GM21381 (cell line): ENCODE results near the gene DOCK11.
A peak's percentile ranks its signal among the peaks of the same experiment; 100 is the strongest.
"Not testable (repeated sequence)": the region's sequence is repeated elsewhere in the genome, so short reads cannot be mapped to it uniquely, and the experiment has no call there.

Experiments
- ATAC-seq: cut with Tn5 transposase; IDR thresholded peaks from one replicate; pipeline ENCODE4 v1.9.1; 2021; ENCODE audit warnings: mild to moderate bottlenecking, moderate library complexity; ENCODE audit not compliant: unreplicated experiment

Gene DOCK11

DNA sequence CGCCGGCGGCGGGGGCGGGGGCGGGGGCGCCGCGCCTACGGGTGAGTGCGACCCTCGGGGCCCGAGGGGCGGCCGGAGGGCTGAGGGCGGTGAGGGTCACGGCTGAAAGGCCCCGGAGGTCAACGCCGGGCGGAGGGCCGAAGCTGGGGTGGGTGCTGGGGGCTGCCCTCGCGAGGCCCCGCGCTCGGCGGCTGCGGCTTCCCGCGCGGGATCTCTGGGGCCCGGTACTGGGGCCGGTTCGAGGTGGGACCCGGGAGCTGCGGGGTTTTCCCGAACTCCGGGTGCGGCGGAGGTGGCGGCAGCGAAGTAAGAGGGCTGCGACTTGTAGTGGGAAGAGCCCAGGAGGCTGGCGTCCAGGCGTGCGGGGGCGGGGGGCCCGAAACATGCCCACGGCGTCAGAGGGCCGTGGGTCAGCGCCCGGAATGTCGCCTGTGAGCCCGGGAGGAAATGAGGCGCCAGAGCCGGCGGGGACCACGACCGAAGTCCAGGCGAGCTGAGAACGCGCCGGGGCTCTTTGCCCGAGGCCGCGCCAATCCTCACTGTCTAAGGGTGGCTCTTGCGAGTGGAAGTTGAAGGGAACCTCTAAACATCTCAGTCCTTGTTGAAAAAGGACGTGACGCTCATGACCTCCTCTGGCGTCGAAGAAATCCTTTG lies 232.2 kb downstream of the DOCK11 start:
- ATAC-seq = peak; percentile 11

DNA sequence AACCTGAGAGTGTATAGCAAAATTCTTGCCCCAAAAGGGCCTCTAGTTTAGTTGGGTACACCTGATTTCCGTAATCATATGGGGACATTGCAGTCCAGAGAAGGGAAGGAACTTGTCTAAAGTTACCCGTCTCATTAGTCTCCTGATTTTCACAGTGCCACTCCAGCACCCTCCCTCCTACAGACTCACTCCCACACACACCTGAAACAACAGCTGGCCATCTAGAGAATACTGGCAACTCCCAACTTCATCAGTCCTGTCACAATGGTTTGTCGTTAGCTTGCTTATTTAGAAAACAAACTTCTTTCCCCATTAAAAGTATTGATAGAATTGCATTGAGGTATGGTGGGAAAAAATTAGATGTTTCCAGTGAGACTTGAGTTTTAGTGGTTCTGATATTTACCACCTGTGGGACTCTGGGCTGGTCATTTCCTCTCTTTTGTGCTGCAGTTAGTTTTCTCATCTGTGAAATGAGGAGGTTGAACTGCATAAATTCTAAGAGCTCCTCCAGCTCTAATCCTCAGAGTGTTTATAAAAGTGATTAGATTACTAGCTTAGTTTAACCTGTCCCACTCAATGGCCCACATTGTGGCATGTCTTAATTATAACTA lies 233.5 kb downstream of the DOCK11 start:
- no peak for ATAC-seq

DNA sequence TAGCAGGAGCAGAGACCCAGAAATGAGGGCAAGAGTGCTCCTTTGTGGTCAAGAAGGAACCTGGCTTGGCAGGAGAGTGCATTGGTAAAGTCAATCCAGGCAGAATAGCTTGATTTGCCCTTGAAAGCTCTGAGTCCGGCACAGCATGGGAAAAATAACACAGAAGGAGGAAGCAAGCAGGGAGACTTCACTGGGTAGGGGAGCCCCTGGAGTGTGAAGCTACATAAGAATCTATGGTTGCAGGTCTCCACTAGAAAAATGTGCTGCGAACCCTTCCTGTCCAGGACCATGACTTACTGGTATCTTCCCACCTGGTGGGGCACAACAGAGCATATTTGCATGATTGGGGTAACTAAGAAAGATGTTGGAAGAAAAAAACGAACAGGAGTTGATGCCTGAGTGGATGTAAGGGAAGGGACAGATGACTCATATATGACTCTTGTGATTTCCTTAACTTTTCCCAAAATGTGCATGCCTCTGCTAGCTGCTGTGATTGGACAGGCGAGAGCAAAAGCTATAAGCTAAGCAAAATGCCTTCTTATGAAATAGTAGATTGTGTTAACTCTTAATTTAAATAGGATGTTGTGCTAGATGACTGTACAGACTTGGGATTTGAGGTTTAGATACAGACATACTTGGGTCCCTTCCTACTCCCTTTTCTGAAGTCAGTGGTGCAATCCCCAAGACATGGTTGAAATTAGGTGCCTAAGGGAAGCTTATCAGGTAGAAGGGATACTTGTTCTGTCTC lies 235.1 kb downstream of the DOCK11 start:
- ATAC-seq = no peak

DNA sequence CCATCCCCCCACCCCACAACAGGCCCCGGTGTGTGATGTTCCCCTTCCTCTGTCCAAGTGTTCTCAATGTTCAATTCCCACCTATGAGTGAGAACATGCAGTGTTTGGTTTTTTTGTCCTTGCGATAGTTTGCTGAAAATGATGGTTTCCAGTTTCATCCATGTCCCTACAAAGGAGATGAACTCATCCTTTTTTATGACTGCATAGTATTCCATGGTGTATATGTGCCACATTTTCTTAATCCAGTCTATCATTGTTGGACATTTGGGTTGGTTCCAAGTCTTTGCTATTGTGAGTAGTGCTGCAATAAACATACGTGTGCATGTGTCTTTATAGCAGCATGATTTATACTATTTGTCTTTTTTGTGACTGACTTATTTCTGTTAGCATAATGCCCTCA lies 236.9 kb downstream of the DOCK11 start:
- not testable (repeated sequence) for ATAC-seq

DNA sequence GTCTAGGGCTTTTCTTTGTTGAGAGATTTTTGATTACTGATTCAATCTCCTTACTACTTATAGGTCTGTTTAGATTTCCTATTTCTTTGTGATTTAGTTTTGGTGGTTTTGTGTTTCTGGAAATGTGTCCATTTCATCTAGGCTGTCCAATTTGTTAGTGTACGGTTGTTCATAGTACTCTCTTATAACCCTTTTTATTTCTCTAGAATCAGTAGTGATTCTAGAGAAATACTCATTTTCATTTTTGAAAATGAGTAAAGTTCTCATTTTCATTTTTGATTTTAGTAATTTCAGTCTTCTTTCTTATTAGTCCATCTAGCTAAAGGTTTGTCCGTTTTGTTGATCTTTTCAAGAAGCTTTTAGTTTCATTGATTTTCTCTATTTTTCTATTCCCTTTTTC lies 239.3 kb downstream of the DOCK11 start:
- ATAC-seq = peak; percentile 60
